DND-41 (cell line): Measurements from ENCODE around the gene ZNF783.

Source experiments
- CTCF ChIP-seq: IDR thresholded peaks from 2 replicates; pipeline ENCODE4 v1.5.1; 2012; ENCODE audit warnings: borderline replicate concordance, low read length, moderate library complexity, mild to moderate bottlenecking; ENCODE audit not compliant: poor library complexity, severe bottlenecking; ENCODE audit errors: extremely low read depth
- EZH2 ChIP-seq: IDR thresholded peaks from 3 replicates; pipeline ENCODE4 v1.6.1; 2012; ENCODE audit warnings: borderline replicate concordance, low read depth, mild to moderate bottlenecking, moderate library complexity, low read length, inconsistent platforms; ENCODE audit not compliant: severe bottlenecking

- TF ChIP-seq CTCF (no peak), EZH2 (no peak)
These were observed 8.3 kb upstream of the ZNF783 start for GRCh38 chr7:149253665-149254064.
